Upper lobe of right lung (tissue), 1 donor: Measurements from ENCODE around the gene ELOF1. TPM values are rescaled to one million over a fixed set of nuclear protein-coding genes. Genes with fewer than 3 reads are reported as not detected.

Source experiments
- ATAC-seq: fragments of 200-7000 bp; cut with Tn5 transposase; one replicate; pipeline ENCODE4 v1.9.1; 2020; ENCODE audit warnings: mild to moderate bottlenecking, moderate library complexity
- DNase-seq: peaks from one replicate; pipeline ENCODE4 v3.0.0-alpha.2; 2020
- H3K27ac ChIP-seq: fragments of 200-600 bp; one replicate; pipeline ENCODE4 v1.8.0; 2022
- H3K27me3 ChIP-seq: fragments of 200-600 bp; one replicate; pipeline ENCODE4 v1.8.0; 2022; ENCODE audit warnings: mild to moderate bottlenecking
- H3K36me3 ChIP-seq: fragments of 200-600 bp; one replicate; pipeline ENCODE4 v1.8.0; 2022
- H3K4me1 ChIP-seq: fragments of 200-600 bp; one replicate; pipeline ENCODE4 v1.8.0; 2022
- H3K4me3 ChIP-seq: fragments of 200-600 bp; one replicate; pipeline ENCODE4 v1.8.0; 2022; ENCODE audit warnings: mild to moderate bottlenecking
- H3K9me3 ChIP-seq: fragments of 200-600 bp; one replicate; pipeline ENCODE4 v1.8.0; 2022
- CTCF ChIP-seq: fragments of 200-600 bp; IDR thresholded peaks from one replicate; pipeline ENCODE4 v1.8.0; 2022; ENCODE audit warnings: antibody characterized with exemption
- intact Hi-C: fragments of 100-400 bp; cut with DNase I; formaldehyde crosslinking; loops from one replicate; pipeline ENCODE4 v1.11.0; 2022
- total RNA-seq: library from RNA; stranded (reverse); fragmentation: NEBNext Ultra II Directional; extraction: Animal tissue kit (Norgen Biotek cat#: 25700); gene quantifications from one replicate; pipeline ENCODE4 v1.2.1, GENCODE V29; 2021
- donor health status: DM: no; HTN: yes; CAD: no; lungs with severe emphysema.

The ELOF1 gene
- total RNA-seq, 1 donor from 2014 or later = 44.3 TPM

GRCh38 chr19:11597202-11598102, 38.4 kb upstream of the ELOF1 start, which contains the start of gene ZNF627:
ZNF627 (plus strand) TSS chr19:11597483; CDS start chr19:11597628, 145 bp downstream.
- intact Hi-C loops = no loop called here
- Histone ChIP-seq H3K36me3 (no peaks in the 10 kb centered on the region), H3K27ac (peak within 1 kb of the TSS; percentile 97), H3K4me3 (peak within 1 kb of the TSS; percentile 86), H3K4me1 (no peaks in the 10 kb centered on the region), H3K9me3 (no peaks in the 10 kb centered on the region), H3K27me3 (no peaks in the 10 kb centered on the region)
- peak; percentile 99 for DNase-seq
- peak; percentile 100 for ATAC-seq
- TF ChIP-seq CTCF = peak; percentile 32

GRCh38 chr19:11596156-11596555, 37.1 kb upstream of the ELOF1 start:
- TF ChIP-seq CTCF = no peak
- Histone ChIP-seq H3K4me3 (no peak overlapping the region), H3K4me1 (no peaks in the 10 kb centered on the region), H3K27ac (no peak overlapping the region), H3K27me3 (no peaks in the 10 kb centered on the region), H3K9me3 (no peaks in the 10 kb centered on the region), H3K36me3 (no peaks in the 10 kb centered on the region)
- DNase-seq (peak; percentile 48), ATAC-seq (no peak)
- intact Hi-C loops = no loop called here

- no peaks in the 10 kb centered on the region for H3K9me3 ChIP-seq
- no peaks in the 10 kb centered on the region for H3K4me1 ChIP-seq
- intact Hi-C loops = no loop called here
- no peak for DNase-seq
- no peak overlapping the region for H3K4me3 ChIP-seq
- TF ChIP-seq CTCF = no peak
- H3K27me3 ChIP-seq = no peaks in the 10 kb centered on the region
- H3K27ac ChIP-seq = no peak overlapping the region
- no peaks in the 10 kb centered on the region for H3K36me3 ChIP-seq
- ATAC-seq = no peak
These were observed 35.1 kb upstream of the ELOF1 start for GRCh38 chr19:11594084-11594483.

- peak; percentile 9 for ATAC-seq
- TF ChIP-seq CTCF = no peak
- Histone ChIP-seq H3K4me3 (no peak overlapping the region), H3K9me3 (no peaks in the 10 kb centered on the region), H3K4me1 (peaks cover 4% of the 10 kb centered on the region), H3K27me3 (no peaks in the 10 kb centered on the region), H3K36me3 (no peaks in the 10 kb centered on the region), H3K27ac (no peak overlapping the region)
- intact Hi-C loops = no loop called here
- DNase-seq = no peak
These were observed 29.1 kb upstream of the ELOF1 start for GRCh38 chr19:11587975-11588631.

GRCh38 chr19:11587302-11587974, 28.4 kb upstream of the ELOF1 start:
- H3K27ac ChIP-seq = no peak overlapping the region
- no peaks in the 10 kb centered on the region for H3K9me3 ChIP-seq
- ATAC-seq = peak; percentile 97
- H3K4me1 ChIP-seq = peaks cover 5% of the 10 kb centered on the region
- peak; percentile 85 for DNase-seq
- TF ChIP-seq CTCF = peak; percentile 90
- no peak overlapping the region for H3K4me3 ChIP-seq
- no peaks in the 10 kb centered on the region for H3K36me3 ChIP-seq
- intact Hi-C loops = no loop called here
- H3K27me3 ChIP-seq = no peaks in the 10 kb centered on the region
